Stimulated activated CD4-positive, alpha-beta T cell treated with anti-CD3 and anti-CD28 coated beads, Interleukin-15, amount 100 ng/mL, for 48 hours (primary cell): ENCODE results near the gene IGFBP3.

Source experiments
- DNase-seq, 2 donors: peaks; one replicate each; pipeline ENCODE4 v3.0.0-alpha.2; 2020; ENCODE audit warnings: low read depth in 2 of 2

The IGFBP3 gene

DNA sequence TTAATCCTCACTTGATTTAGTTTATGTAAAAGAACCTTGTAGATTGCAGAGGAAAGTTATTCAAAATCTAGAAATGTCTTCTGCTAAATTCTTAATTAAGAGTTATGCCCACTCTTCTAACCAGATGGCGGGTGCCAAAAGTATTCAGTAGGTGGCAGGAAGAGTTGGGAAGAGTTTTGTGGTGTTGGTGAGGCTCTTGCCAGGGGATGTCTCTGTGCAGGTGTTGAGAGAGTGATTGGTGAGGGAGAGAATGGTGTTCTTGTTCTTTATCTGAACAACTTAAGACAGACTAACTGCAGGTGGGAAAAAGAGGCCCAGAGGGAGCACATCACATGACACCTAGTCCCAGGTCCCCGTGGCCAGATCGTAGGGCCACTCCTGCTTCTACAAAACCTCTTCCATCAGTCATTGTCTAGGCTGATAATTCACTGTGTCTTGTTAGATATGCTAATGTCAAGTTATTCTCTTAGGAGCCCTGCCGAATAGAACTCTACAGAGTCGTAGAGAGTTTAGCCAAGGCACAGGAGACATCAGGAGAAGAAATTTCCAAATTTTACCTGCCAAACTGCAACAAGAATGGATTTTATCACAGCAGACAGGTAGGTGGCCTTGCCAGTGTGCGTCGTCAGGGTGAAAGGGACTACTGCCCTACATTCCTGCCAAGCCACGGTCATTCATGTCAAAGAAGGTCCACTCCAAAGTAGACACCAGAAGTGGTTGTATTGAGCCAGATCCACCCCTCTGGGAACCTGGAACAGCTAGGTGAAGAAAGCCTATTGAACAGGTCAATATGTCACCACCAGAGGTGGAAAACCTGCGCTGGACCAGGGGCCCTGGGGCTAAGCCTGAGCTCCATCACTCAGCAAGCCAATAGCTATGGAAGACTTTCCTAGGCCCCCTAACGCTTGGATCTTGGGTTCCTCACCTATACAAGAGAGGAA is 29.3 kb downstream of the IGFBP3 start:
- DNase-seq = no peak

- no peak for DNase-seq
These were observed 30.1 kb downstream of the IGFBP3 start for GRCh38 chr7:45890902-45891461.

GRCh38 chr7:45890125-45890901 is 30.8 kb downstream of the IGFBP3 start:
- no peak for DNase-seq

- DNase-seq = no peak
These were observed 31.6 kb downstream of the IGFBP3 start for GRCh38 chr7:45889367-45890067.

DNA sequence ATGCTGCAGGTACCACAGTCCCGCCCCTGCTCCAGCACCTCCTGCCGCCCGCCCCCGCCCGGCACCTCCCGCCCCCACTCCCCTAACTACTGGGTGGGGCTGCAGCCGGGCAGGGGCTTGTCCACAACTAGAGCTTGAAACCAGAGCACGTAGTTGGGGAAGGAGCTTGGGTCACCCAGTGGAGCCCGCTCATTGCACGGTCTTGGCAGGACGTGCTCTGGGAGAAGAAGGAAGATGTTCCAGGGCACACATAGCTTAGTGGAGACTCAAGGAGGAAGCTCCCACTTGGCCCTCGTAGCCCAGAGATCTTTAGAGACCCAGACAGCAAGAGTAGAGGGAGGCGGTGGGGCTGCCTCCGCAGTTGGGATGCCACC is 32.1 kb downstream of the IGFBP3 start:
- no peak for DNase-seq

- no peak for DNase-seq
These were observed 32.7 kb downstream of the IGFBP3 start, which contains the start of gene IGFBP1 for GRCh38 chr7:45888185-45888992. TSS of gene IGFBP1 (plus strand) at chr7:45888488. CDS start at chr7:45888653, 165 bp downstream.

GRCh38 chr7:45886931-45887667 is 34.0 kb downstream of the IGFBP3 start:
- DNase-seq = no peak

DNA sequence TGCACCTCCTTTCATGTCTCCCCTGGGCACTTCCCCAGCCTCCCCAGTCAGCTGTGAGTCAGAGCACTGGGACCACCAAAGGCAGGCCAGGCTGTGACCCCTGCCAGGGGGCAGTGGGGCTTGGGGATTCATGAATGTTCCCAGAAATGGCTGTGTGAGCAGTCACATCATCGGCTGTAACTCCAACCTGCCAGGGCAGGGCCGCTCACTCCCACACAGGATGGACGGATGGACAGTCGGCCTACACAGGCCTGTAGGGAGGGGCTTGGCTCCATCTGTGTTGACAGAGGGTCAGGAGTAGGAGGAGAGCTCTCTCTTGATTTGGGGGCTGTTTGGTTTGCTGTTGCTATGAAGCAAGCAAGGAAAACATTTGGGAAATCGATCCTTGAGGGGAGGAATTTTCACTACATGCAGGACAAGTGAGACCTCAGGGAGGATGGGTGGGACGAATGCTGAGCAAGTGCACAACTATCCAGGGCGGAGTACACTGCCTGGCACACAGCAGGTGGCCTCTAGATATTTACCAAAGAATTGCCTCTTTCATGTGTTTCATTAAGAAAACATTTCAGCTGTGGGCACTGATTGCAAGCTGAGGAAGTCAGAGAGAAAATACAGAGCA is 35.7 kb downstream of the IGFBP3 start:
- DNase-seq = no peak

GRCh38 chr7:45884136-45884535 is 36.9 kb downstream of the IGFBP3 start:
- DNase-seq = no peak

DNA sequence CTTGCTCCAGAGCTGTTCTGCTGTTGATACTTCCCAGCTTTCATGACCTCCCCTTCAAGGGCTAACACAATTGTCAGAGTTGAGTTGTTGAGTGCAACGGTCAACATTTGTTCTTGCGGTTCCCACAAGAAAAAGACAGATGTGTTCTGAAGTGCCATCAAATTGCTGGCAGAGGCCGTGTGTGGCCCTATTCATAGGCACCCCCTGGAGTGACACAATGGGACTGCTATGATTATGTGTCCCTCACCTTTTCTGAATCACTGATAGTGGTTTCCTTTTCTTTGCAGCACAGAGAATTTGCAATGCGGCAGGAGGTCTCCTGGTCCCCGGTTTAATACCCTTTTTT is 38.6 kb downstream of the IGFBP3 start:
- no peak for DNase-seq

DNA sequence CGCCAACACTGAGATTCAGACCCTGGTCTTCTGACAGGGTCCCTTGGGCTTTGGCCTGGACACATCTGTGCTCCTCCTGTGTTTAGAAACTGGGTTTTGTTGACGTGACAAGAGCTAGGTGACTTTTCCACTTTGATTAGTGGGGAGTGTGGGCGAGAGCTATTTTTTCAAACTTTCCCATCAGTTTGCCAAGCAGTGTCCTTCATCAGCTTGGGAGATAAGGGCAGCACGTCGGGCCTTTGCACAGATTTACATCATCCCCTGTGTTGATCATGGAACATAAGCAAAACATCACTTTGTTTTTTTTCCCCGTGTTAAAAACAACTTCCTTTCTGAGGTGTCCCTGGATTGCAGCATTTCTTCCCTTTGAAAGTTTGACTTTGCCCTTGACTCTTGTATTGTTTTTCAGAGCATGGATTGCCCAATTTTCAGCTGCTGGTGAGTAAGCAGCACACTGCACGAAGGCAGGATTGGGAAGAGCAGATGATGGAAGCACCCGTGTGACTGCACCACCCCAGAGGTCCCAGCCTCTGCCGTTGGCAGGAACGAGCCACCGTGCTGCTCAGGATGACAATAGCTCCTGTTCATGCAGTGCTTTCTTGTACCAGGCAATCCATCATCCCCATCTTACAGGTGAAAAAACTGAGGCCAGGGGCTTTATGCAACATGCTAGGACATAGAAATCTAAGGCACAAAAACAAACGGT is 39.2 kb downstream of the IGFBP3 start:
- DNase-seq = no peak

DNA sequence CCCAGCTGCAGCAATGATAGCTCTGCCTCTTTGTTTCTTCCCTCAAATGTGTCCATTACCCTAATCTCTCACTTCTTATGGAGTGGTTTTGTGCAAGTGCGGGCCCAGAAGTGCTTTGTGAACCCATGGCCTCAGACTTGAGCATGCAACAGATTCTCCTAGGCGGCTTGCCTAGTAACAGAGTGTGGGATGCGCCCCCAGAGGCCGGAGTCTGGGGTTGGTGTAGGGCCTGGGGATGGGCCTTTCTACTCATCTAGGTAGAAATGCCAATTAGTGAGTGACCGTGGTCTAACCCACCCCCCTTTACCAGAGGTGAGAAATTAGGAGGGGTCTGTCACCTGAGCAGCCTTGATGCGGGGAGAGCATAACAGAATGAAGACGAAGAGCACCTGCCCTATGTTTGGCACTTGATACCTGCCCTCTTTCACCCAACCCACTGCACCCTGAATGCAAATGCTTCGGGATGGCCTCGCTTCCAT is 39.8 kb downstream of the IGFBP3 start:
- no peak for DNase-seq

- DNase-seq = no peak
These were observed 40.6 kb downstream of the IGFBP3 start for GRCh38 chr7:45880433-45880860.

- no peak for DNase-seq
These were observed 42.5 kb downstream of the IGFBP3 start for GRCh38 chr7:45878457-45879144.

- no peak for DNase-seq
These were observed 44.6 kb downstream of the IGFBP3 start for GRCh38 chr7:45876519-45876918.

DNA sequence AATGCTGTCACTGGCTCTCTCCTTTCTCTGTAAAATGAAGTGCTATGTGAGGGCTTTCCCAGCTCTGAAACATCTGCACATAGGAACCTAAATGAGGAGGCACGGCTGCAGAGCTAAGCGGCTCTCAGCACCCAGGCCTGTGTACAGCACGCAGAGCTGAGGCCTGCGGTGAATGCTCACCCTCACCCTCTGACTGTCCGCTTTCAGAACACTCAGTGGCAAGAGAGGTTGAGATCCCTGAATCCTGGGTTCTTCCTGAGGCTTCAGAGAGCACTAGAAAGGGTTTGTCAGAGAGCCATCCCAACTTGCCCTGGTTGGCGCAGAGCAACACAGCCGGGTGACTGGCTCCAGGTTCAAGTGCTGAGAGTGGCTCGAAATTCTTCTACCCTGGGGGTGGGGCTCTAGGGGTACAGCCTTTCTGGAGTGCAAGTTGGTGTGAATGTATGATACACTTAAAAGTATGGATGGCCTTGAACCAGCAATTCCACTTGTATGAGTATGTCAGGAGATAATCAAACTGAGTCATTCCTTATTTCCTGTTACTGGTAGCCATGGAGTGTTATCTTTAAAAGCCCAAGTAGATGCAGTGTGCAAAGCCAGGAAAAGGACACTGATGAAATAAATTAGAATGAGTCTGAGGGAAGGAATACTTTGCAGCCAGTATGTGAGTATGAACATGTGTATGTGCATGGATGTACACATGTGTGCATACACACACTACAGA is 46.5 kb downstream of the IGFBP3 start:
- no peak for DNase-seq

DNA sequence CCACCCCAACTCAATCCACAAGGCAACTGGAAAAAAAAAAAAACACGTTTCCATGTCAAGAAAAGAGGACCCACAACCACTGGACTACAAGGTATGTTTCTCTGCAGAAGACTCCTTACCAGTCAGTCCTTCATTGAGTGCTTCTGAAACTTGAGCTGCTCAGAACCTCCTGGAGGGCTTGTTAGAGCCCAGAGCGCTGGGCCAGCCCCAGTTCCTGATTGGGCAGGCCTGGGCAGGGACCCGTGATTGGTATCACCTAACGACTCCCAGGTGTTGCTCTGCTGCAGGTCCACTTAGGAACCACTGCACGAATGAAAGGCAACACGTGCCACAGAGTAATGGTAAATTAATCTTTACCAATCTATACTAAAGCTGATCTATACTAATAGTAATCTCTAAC is 47.7 kb downstream of the IGFBP3 start:
- DNase-seq = no peak

DNA sequence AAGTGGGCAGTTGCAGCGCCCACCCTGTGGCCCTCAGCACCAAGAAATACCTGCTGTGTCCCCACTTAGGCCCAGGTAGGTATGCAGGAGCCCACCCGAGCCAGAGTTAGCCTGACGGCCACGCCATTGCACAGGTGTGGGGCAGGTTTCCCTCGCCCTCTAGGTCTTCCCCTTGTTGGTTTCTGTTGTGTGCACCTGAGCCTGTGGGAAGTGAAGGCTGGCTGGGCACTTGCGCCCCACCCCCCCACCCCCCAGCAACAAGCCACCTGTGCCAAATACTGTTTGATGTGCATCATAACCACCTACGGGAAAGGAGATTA is 48.1 kb downstream of the IGFBP3 start, which contains the start of gene CCDC201:
CCDC201 (minus strand) TSS at position 48 of the 320 bp plus-strand sequence. CDS start 75 bp downstream, outside the sequence.
- no peak for DNase-seq
